ENCODE measurements around the gene LRRC4B. TPM values are rescaled to one million over a fixed set of nuclear protein-coding genes. Genes with fewer than 3 reads are reported as not detected.

The LRRC4B gene
- total and polyA plus RNA-seq, 2 of the 4 experiments (the other 2 are of a cell fraction): 0.03 TPM; not detected in 1

GRCh38 chr19:50602935-50603334 lies 34.7 kb upstream of the LRRC4B start:
- no peaks in the 10 kb centered on the region for H3K4me1 ChIP-seq (ENCODE audit: control insufficient read depth, insufficient read depth, low read length)
- no TSS peak for BruUV-seq (replicated peaks)

More at GRCh38 chr19:50602935-50603334, 34.7 kb upstream of the LRRC4B start:
- Histone ChIP-seq H3K4me3 (ENCODE audit: insufficient read depth, low read depth, low read length) (no peak overlapping the region), H3K56ac (ENCODE audit: extremely low read depth, insufficient read depth, low read length) (no peak overlapping the region), H2BK120ac (ENCODE audit: low read depth, low read length) (no peak overlapping the region), H3K27me3 (ENCODE audit: control insufficient read depth, insufficient read depth, low read length) (no peaks in the 10 kb centered on the region; the same call in 1 of the 2 replicates), H2BK20ac (ENCODE audit: low read depth, low read length) (no peak overlapping the region), H2AFZ (replicated peaks; ENCODE audit: low read length, poor library complexity) (no peak overlapping the region), H4K8ac (ENCODE audit: low read depth in 2 of 2, low read length in 2 of 2) (no peak overlapping the region), H3K9me3 (ENCODE audit: control insufficient read depth, insufficient read depth, low read length) (peaks cover 3% of the 10 kb centered on the region; the same call in 1 of the 2 replicates), H2BK15ac (ENCODE audit: low read depth, low read length) (no peak overlapping the region), H3K4me2 (ENCODE audit: low read depth, low read length) (no peak overlapping the region), H2AK9ac (replicated peaks; ENCODE audit: low read depth, low read length, poor library complexity) (no peak overlapping the region), H4K91ac (ENCODE audit: insufficient read depth, low read depth, low read length) (no peak overlapping the region), H2BK5ac (ENCODE audit: low read depth, low read length, poor library complexity, severe bottlenecking) (no peak overlapping the region), H2AK5ac (ENCODE audit: low read depth, low read length) (no peak overlapping the region), H3K27ac (ENCODE audit: insufficient read depth, low read length) (no peak overlapping the region), H3K14ac (replicated peaks; ENCODE audit: low read depth, low read length) (no peak overlapping the region), H3K79me1 (ENCODE audit: low read depth in 1 of 2, low read length in 2 of 2) (no peaks in the 10 kb centered on the region), H3K23ac (ENCODE audit: low read depth, low read length) (no peak overlapping the region), H3K9ac (ENCODE audit: low read depth, low read length) (no peak overlapping the region), H3K18ac (ENCODE audit: low read depth, low read length) (no peak overlapping the region), H3K9me1 (ENCODE audit: insufficient read depth, low read length) (no peaks in the 10 kb centered on the region), H3K36me3 (ENCODE audit: control insufficient read depth, insufficient read depth, low read length) (no peaks in the 10 kb centered on the region), H4K20me1 (ENCODE audit: insufficient read depth, low read length) (no peaks in the 10 kb centered on the region), H4K5ac (ENCODE audit: low read depth, low read length) (no peak overlapping the region), H3K4ac (ENCODE audit: low read depth, low read length) (no peak overlapping the region)
- intact Hi-C loops (cut with micrococcal nuclease) (no loop called here), in situ Hi-C loops (cut with MboI; ENCODE audit: low sequenced_read_pairs) (no loop called here), dilution Hi-C loops (cut with HindIII; ENCODE audit: low sequenced_read_pairs, unreplicated experiment) (no loop called here)
- DNase-seq: no peak
- TF ChIP-seq FOS (IDR thresholded peaks at IDR 0.05; ENCODE audit: low read depth, low read length) (no peak), BHLHE40 (IDR thresholded peaks at IDR 0.05; ENCODE audit: low read depth, low read length) (no peak), SMC3 (IDR thresholded peaks at IDR 0.05; ENCODE audit: low read depth, low read length) (no peak), RFX5 (IDR thresholded peaks at IDR 0.05; ENCODE audit: low read depth, low read length) (no peak), RCOR1 (IDR thresholded peaks at IDR 0.05; ENCODE audit: insufficient replicate concordance, low read length) (no peak), ELK1 (IDR thresholded peaks at IDR 0.05; ENCODE audit: borderline replicate concordance, low read depth, low read length) (no peak)
- no peak for ATAC-seq (ENCODE audit: low read depth)
- ChIA-PET CTCF (no interaction called here), POLR2A (ENCODE audit: unreplicated experiment) (no interaction called here)
- no CpG with 5 or more reads among the region's 4 CpGs for WGBS, 2 experiments (ENCODE audit: extremely low coverage in 2 of 2, insufficient read length in 1 of 2)

All from IMR-90 (cell line).